Mucosa of gallbladder (tissue), 1 donor: ENCODE results near the gene ABI1. TPM values are rescaled to one million over a fixed set of nuclear protein-coding genes. Genes with fewer than 3 reads are reported as not detected.
"Not testable (repeated sequence)": the region's sequence is repeated elsewhere in the genome, so short reads cannot be mapped to it uniquely, and the experiment has no call there.

Experiments used
- DNase-seq: peaks from one replicate; pipeline ENCODE4 v3.0.0-alpha.2; 2020; ENCODE audit warnings: low spot score
- total RNA-seq: library from RNA; stranded (reverse); gene quantifications from one replicate; pipeline ENCODE4 v1.2.1, GENCODE V29; 2021
- donor health status: DM: no; HTN: no; CAD: no.

Gene ABI1
- 57.1 TPM for total RNA-seq

GRCh38 chr10:26860443-26861204 is at the start of gene ABI1:
TSS of gene ABI1 (minus strand) at chr10:26860958. CDS start at chr10:26860863, 95 bp downstream.
- peak; percentile 98 for DNase-seq

- DNase-seq, result no peak
Observed at GRCh38 chr10:26909753-26910152, 49.0 kb upstream of the ABI1 start.

- DNase-seq, result not testable (repeated sequence)
Observed at GRCh38 chr10:26905253-26905781, 44.6 kb upstream of the ABI1 start.

GRCh38 chr10:26903431-26904217 is 42.9 kb upstream of the ABI1 start:
- DNase-seq, result no peak

GRCh38 chr10:26892306-26892923 is 31.7 kb upstream of the ABI1 start:
- DNase-seq, result not testable (repeated sequence)

- DNase-seq, result peak; percentile 30
Observed at GRCh38 chr10:26890956-26891355, 30.2 kb upstream of the ABI1 start.

GRCh38 chr10:26887611-26888215 is 27.0 kb upstream of the ABI1 start:
- DNase-seq, result no peak

GRCh38 chr10:26881600-26882331 is 21.0 kb upstream of the ABI1 start:
- no peak for DNase-seq

- peak; percentile 75 for DNase-seq
Observed at GRCh38 chr10:26879744-26880143, 19.0 kb upstream of the ABI1 start.

GRCh38 chr10:26870766-26871165 is 10.0 kb upstream of the ABI1 start:
- no peak for DNase-seq

GRCh38 chr10:26869528-26869927 is 8.8 kb upstream of the ABI1 start:
- no peak for DNase-seq

- no peak for DNase-seq
Observed at GRCh38 chr10:26863351-26864076, 2.8 kb upstream of the ABI1 start.

GRCh38 chr10:26861205-26861998 is 644 bp upstream of the ABI1 start:
- no peak for DNase-seq

- DNase-seq, result peak; percentile 46
Observed at GRCh38 chr10:26860102-26860442, 686 bp downstream of the ABI1 start.

- DNase-seq, result no peak
Observed at GRCh38 chr10:26859241-26860101, 1.3 kb downstream of the ABI1 start.

- no peak for DNase-seq
Observed at GRCh38 chr10:26858707-26859034, 2.1 kb downstream of the ABI1 start.

GRCh38 chr10:26857991-26858706 is 2.6 kb downstream of the ABI1 start:
- no peak for DNase-seq

GRCh38 chr10:26857553-26857952 is 3.2 kb downstream of the ABI1 start:
- not testable (repeated sequence) for DNase-seq
